HG03039 (cell line): ENCODE measurements around the gene PLPP7.
"Not testable (repeated sequence)": the region's sequence is repeated elsewhere in the genome, so short reads cannot be mapped to it uniquely, and the experiment has no call there.

ENCODE experiments used
- ATAC-seq: cut with Tn5 transposase; IDR thresholded peaks from one replicate; pipeline ENCODE4 v1.9.1; 2021; ENCODE audit warnings: mild to moderate bottlenecking, moderate library complexity; ENCODE audit not compliant: unreplicated experiment

The PLPP7 gene

DNA sequence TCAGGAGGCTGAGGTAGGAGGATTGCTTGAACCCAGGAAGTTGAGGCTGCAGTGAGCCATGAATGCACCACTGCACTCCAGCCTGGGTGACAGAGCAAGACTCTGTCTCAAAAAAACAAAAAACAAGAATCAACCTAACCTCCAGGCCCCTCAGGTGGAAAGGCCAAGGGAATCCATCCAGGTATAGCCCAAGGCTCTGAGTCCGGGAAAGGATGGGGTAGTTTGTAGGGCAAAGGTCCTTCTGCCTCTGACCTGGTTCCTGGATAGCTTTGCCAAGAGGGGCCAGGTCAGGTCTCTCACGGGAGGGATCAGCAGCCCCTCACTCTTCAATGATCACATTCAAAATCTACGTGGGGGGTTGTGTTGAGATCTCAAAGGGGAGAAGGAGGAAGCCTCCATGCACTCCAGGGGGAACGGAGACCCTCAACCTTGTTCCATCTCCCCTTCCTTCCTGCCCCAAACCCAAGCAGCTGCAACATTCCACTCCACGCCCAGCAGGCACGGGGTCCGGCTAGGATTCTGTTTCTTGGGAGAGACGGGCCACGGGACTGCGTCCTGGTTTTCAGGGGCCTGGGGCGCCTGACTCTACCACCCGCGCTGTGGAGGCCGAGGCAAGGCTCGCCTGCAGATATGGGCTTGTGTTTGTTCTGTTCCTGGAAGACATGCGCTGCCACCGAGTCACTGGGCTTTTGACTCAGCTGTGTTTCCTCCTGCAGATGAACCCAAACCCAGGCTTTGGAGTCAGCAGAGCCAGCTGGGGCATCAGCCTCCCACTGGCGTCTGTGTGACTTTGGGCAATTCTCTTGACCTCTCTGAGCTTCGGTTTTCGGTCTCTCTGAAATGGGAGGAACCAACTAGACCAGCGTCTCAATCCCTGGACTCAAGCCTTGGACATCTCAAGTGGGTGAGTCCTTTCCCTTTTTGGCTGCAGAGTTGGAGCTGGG, 35.5 kb downstream of the PLPP7 start:
- no peak for ATAC-seq

DNA sequence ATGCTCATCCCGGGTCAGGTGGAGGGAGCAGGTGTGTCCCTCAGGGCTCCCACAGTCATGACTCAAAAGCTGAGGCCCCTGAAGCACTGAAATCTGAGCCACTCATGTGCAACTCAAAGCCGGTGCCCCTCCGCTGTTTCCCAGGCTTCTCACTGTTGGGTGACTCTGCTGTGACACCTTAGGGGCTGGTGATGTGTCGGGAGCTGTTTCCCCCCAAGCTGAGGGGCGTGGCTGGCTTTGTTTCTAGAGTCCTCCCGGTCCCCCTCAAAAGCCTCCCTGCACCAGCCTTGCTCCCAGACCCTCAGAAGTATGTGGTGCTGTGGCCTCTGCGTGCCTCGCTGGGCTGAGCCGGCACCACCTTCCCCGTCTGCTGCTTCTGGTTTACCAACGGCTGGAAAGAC, 39.7 kb downstream of the PLPP7 start:
- no peak for ATAC-seq

DNA sequence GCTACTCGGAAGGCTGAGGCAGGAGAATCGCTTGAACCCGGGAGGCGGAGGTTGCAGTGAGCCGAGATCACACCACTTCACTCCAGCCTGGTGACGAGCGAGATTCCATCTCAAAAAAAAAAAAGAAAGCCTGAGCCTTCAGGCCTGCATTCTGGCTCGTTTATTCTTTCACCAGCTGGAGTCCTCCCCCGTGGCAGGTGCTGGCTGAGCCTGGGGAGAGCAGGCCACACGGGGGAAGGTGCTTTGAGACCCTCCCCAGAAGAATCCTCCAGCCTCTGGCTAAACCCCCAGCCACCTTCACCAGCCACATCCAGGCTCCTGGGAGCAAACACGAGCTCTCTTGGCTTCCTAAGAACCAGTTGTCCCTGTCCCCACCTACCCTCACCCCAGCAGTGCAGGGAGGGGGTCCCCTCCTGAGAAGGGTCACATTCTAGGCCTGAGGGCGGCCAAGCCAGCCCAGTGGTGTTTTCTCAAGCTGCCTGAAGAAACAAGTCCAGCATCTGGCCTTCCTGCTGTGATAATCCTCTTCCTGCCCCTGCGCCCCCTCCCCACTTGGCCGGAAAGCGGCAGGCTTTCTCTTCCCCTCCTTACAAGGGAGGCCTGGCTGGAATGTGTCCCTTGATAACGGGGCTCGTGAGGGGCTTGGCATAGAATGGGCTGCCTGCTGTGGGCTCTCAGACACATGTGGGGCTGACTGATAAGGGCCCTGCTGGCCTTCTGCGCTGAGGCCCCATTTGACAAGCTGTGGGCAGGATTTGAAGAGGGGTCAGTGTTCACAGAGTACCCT, 41.5 kb downstream of the PLPP7 start:
- ATAC-seq = no peak

DNA sequence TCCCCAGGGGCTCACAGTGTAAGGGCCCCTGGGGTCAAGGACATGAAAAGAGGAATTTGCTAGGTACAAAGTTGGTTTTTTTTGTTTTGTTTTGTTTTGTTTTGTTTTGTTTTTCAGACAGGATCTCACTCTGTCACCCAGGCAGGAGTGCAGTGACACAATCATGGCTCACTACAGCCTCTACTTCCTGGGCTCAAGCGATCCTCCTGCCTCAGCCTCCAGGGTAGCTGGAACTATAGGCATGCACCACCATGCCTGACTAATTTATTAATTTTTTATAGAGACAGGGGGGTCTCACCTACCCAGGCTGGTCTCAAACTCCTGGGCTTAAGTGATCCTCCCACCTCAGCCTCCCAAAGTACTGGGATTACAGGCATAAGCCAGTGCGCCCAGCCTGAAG, 42.5 kb downstream of the PLPP7 start:
- ATAC-seq = not testable (repeated sequence)

- ATAC-seq = no peak
Observed at GRCh38 chr9:131333771-131334628, 44.5 kb downstream of the PLPP7 start.

GRCh38 chr9:131334629-131335367, 45.3 kb downstream of the PLPP7 start:
- ATAC-seq = no peak

- ATAC-seq = no peak
Observed at GRCh38 chr9:131335368-131335755, 45.8 kb downstream of the PLPP7 start.

GRCh38 chr9:131337131-131337848, 47.8 kb downstream of the PLPP7 start:
- no peak for ATAC-seq

DNA sequence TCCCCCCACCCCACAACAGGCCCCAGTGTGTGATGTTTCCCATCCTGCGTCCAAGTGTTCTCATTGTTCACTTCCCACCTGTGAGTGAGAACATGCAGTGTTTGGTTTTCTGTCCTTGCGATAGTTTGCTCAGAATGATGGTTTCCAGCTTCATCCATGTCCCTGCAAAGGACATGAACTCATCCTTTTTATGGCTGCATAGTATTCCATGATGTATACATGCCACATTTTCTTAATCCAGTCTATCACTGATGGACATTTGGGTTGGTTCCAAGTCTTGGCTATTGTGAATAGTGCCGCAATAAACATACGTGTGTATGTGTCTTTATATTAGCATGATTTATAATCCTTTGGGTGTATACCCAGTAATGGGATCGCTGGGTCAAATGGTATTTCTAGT, 49.7 kb downstream of the PLPP7 start:
- ATAC-seq = not testable (repeated sequence)

GRCh38 chr9:131344931-131345535, 55.5 kb downstream of the PLPP7 start:
- ATAC-seq = not testable (repeated sequence)

GRCh38 chr9:131346559-131346958, 57.0 kb downstream of the PLPP7 start:
- ATAC-seq = no peak

GRCh38 chr9:131347376-131348020, 58.0 kb downstream of the PLPP7 start:
- no peak for ATAC-seq

- no peak for ATAC-seq
Observed at GRCh38 chr9:131348631-131349521, 59.4 kb downstream of the PLPP7 start.

- no peak for ATAC-seq
Observed at GRCh38 chr9:131349522-131349880, 60.0 kb downstream of the PLPP7 start.

DNA sequence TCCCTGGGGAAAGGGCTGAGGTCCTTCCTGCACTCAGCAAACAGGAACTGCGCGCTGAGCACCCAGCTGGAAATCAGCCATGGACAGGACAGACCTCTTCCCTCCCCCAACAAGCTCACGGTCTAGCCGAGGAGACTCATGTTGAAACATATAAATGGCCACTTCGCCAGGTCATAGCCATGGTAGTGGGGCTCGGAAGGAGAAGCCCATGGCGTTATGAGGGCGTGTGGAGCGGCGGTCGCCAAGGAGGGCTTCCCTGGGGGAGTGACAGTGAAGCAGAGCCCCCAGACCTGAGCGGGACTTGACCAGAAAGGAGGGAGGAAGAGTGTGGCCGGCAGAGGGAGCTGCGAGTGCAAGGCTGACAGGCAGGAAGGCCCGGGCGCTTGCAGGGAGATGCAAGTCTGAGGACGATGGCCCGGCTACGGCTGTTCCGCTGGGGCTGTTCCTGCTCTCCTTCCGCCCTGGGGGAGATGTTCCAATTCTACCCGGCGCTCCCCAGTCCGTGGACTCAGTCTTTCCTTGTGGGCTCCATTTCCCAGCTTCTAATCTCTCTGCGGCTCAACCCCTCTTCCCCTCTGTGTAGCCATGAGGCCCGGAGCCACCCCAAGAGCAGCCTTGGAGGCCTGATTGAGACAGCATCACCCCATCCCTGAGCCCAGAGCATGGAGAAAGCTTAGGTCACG, 60.5 kb downstream of the PLPP7 start:
- ATAC-seq = no peak

GRCh38 chr9:131356479-131356878, 67.0 kb downstream of the PLPP7 start:
- ATAC-seq = not testable (repeated sequence)

DNA sequence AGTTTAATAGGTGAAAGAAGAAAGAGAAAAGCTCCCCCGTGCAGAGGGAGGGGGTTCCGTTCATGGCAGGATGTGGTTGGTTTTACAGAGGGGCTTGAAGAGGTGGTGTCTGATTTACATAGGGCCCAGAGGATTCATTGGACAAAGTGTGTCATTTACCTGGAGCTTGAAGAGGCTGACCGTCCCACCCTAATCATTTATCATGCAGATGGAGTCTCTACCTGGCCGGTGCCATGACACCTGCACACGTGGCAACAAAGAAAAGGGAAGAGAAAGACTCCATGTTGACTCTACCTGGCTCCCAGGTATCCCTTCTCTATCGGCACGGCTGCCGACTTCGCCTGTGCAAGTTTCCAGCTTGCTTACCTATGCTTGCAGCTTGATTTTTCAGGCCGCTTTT, 69.0 kb downstream of the PLPP7 start:
- ATAC-seq = no peak
